Adrenal gland (tissue), 12 donors: ENCODE results near the gene SLC7A1. TPM values are rescaled to one million over a fixed set of nuclear protein-coding genes. Genes with fewer than 3 reads are reported as not detected.

Experiments used
- DNase-seq, 7 donors: peaks; one replicate each; pipeline ENCODE4 v3.0.0-alpha.2; 2019 to 2020
- H3K27ac ChIP-seq, 5 donors: fragments of 200-600 bp; sonication (generic) in 4 of 5; 1 replicate in 3 of 5; 2 replicates in 2 of 5; pipeline versions ENCODE4 v1.5.1 to v1.8.0; 2016 to 2020; ENCODE audit warnings: mild to moderate bottlenecking in 1 of 5
- H3K27me3 ChIP-seq: fragments of 200-600 bp; 2 replicates; pipeline ENCODE4 v1.8.0; 2021
- H3K36me3 ChIP-seq, 2 donors: fragments of 200-600 bp; replicated peaks in 1 of 2; 1 replicate in 1 of 2; 2 replicates in 1 of 2; pipeline versions ENCODE4 v1.5.1 to v1.8.0; 2018 to 2022
- H3K4me1 ChIP-seq, 2 donors: fragments of 200-600 bp; replicated peaks in 1 of 2; 1 replicate in 1 of 2; 2 replicates in 1 of 2; pipeline versions ENCODE4 v1.5.1 to v1.8.0; 2018 to 2021
- H3K4me3 ChIP-seq, 4 donors: fragments of 200-600 bp; sonication (generic) in 3 of 4; one replicate each; pipeline ENCODE4 v1.5.1; 2016 to 2018
- H3K9me3 ChIP-seq, 3 donors: fragments of 200-600 bp; sonication (generic) in 1 of 3; replicated peaks in 1 of 3; 1 replicate in 2 of 3; 2 replicates in 1 of 3; pipeline versions ENCODE4 v1.5.1 to v1.8.0; 2016 to 2021
- CTCF ChIP-seq, 6 experiments: fragments of 450-650 bp in 4 of 6; fragments of 200-600 bp in 2 of 6; sonication (generic) in 1 of 6; IDR thresholded peaks; 1 replicate in 5 of 6; 2 replicates in 1 of 6; pipeline versions ENCODE4 v1.5.1 to v1.8.0; 2016 to 2021; ENCODE audit warnings: antibody characterized with exemption in 6 of 6, mild to moderate bottlenecking in 2 of 6, moderate library complexity in 1 of 6
- POLR2A ChIP-seq, 2 donors: fragments of 450-650 bp; IDR thresholded peaks; one replicate each; pipeline ENCODE4 v1.6.1; 2017; ENCODE audit warnings: antibody characterized with exemption in 2 of 2, mild to moderate bottlenecking in 2 of 2, moderate library complexity in 1 of 2
- WGBS, 4 donors: extraction: QIAGEN DNeasy Blood & Tissue Kit in 2 of 4; methylation state at CpG; one replicate each; pipeline versions ENCODE4 v1.1.5 to v1.1.7; 2013 to 2017; 5-methylcytosine and 5-hydroxymethylcytosine counted together
- intact Hi-C, 2 donors: fragments of 100-400 bp; cut with DNase I; formaldehyde crosslinking; loops; one replicate each; pipeline versions ENCODE4 v1.14.1 to v1.15.0; 2022 to 2023
- polyA plus RNA-seq, 3 donors: library from polyadenylated mRNA; stranded (reverse); fragments of 200-250 nt in 2 of 3; fragments of 350-450 nt in 1 of 3; fragmentation: Illumina TruSeq in 1 of 3; extraction: RNeasy Lipid Tissue Mini Kit (QIAGEN cat#74804) in 1 of 3; gene quantifications; one replicate each; pipeline ENCODE4 v1.2.3, GENCODE V29; 2013 to 2014
- total RNA-seq, 9 donors: library from RNA; depleted of rRNA in 4 of 9; stranded (reverse); fragments of >200 nt in 4 of 9; fragments of 120-200 nt in 1 of 9; fragmentation: NEBNext Ultra II Directional in 1 of 9; extraction: Animal tissue kit (Norgen Biotek cat#: 25700) in 1 of 9; gene quantifications; one replicate each; pipeline versions ENCODE4 v1.1.0 to v1.2.4, GENCODE V29; 2013 to 2023
- donor health status: healthy with polysubstance abuse.
- donor health status: Bipolar disorder and iron deficiency.
- donor health status: DM: yes; HTN: yes; CAD: no.
- donor health status: DM: no; HTN: no; CAD: no.
- donor health status: DM: no; HTN: no; CAD: no.
- donor health status: DM: yes; HTN: yes; CAD: no.

SLC7A1 gene
- total and polyA plus RNA-seq, 12 donors: 2.2 to 87.6 (median 6.2) TPM

GRCh38 chr13:29621841-29622240 is 26.4 kb upstream of the SLC7A1 start:
- H3K9me3 ChIP-seq: no peaks in the 10 kb centered on the region
- TF ChIP-seq CTCF (IDR thresholded peaks at IDR 0.05) (no peak), POLR2A (IDR thresholded peaks at IDR 0.05) (no peak)
- H3K4me1 ChIP-seq: no peaks in the 10 kb centered on the region
- H3K4me3 ChIP-seq: no peak overlapping the region
- H3K27me3 ChIP-seq: peaks cover 4% of the 10 kb centered on the region
- H3K27ac ChIP-seq: no peak overlapping the region
- intact Hi-C loops: no loop called here
- DNase-seq: no peak
- H3K36me3 ChIP-seq: no peaks in the 10 kb centered on the region
- 87 to 94% (median 92%) methylated on average over 7 of the region's 7 CpGs for WGBS, 4 donors

GRCh38 chr13:29621051-29621800 is 25.7 kb upstream of the SLC7A1 start:
- Histone ChIP-seq H3K4me1 (no peaks in the 10 kb centered on the region), H3K36me3 (no peaks in the 10 kb centered on the region), H3K9me3 (no peaks in the 10 kb centered on the region), H3K27ac (no peak overlapping the region), H3K4me3 (no peak overlapping the region), H3K27me3 (peaks cover 4% of the 10 kb centered on the region)
- 77 to 88% (median 83%) methylated on average over 4 of the region's 4 CpGs for WGBS, 4 donors
- TF ChIP-seq POLR2A (IDR thresholded peaks at IDR 0.05) (no peak), CTCF (IDR thresholded peaks at IDR 0.05) (no peak)
- no peak for DNase-seq
- intact Hi-C loops: no loop called here

GRCh38 chr13:29619995-29620394 is 24.5 kb upstream of the SLC7A1 start:
- TF ChIP-seq CTCF (IDR thresholded peaks at IDR 0.05): no peak
- TF ChIP-seq POLR2A (IDR thresholded peaks at IDR 0.05): no peak
- DNase-seq: no peak

GRCh38 chr13:29613101-29613500 is 17.6 kb upstream of the SLC7A1 start:
- WGBS, 4 donors: 76 to 89% (median 88%) methylated on average over 3 of the region's 3 CpGs
- H3K4me1 ChIP-seq: no peaks in the 10 kb centered on the region
- TF ChIP-seq POLR2A (IDR thresholded peaks at IDR 0.05) (no peak), CTCF (IDR thresholded peaks at IDR 0.05) (no peak)
- H3K27ac ChIP-seq: no peak overlapping the region
- no peak overlapping the region for H3K4me3 ChIP-seq
- intact Hi-C loops: no loop called here
- DNase-seq: no peak
- no peaks in the 10 kb centered on the region for H3K9me3 ChIP-seq
- H3K36me3 ChIP-seq: no peaks in the 10 kb centered on the region
- no peaks in the 10 kb centered on the region for H3K27me3 ChIP-seq

More at GRCh38 chr13:29619995-29620394, 24.5 kb upstream of the SLC7A1 start:
- no peak overlapping the region for H3K4me3 ChIP-seq
- H3K4me1 ChIP-seq: no peaks in the 10 kb centered on the region
- no peaks in the 10 kb centered on the region for H3K9me3 ChIP-seq
- no peaks in the 10 kb centered on the region for H3K27me3 ChIP-seq
- no peak overlapping the region for H3K27ac ChIP-seq
- intact Hi-C loops: no loop called here
- no peaks in the 10 kb centered on the region for H3K36me3 ChIP-seq
